Body of pancreas (tissue), 4 donors: ENCODE measurements around the gene KRTAP4-12.

Experiments
- CTCF ChIP-seq, 7 experiments: fragments of 450-650 bp in 4 of 7; fragments of 200-600 bp in 3 of 7; sonication (generic) in 3 of 7; IDR thresholded peaks; one replicate each; pipeline ENCODE4 v1.5.1; 2016 to 2019; ENCODE audit warnings: antibody characterized with exemption in 7 of 7
- POLR2A ChIP-seq, 3 donors: fragments of 450-650 bp; IDR thresholded peaks; one replicate each; pipeline ENCODE4 v1.6.1; 2016; ENCODE audit warnings: antibody characterized with exemption in 3 of 3, mild to moderate bottlenecking in 2 of 3

DNA sequence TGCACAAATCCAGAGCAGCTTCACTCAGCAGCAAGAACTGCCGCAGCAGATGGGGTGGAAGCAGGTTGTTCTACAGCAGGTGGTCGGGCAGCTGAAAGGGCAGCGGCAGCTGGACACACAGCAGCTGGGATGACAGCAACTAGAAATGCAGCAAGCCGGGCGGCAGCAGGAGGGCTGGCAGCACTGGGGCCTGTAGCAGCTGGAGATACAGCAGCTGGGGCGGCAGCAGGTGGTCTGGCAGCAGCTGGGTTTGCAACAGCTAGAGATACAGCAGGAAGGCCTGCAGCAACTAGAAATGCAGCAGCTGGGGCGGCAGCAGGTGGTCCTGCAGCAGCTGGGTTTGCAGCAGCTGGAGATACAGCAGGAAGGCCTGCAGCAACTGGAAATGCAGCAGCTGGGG lies 43.6 kb upstream of the KRTAP4-12 start:
- TF ChIP-seq POLR2A (IDR thresholded peaks at IDR 0.05) (no peak), CTCF (IDR thresholded peaks at IDR 0.05) (no peak)
